ENCODE data around the gene CRB3.

- TF ChIP-seq CTCF (IDR thresholded peaks at IDR 0.05; ENCODE audit: insufficient read depth, low read length, poor library complexity, severe bottlenecking): no peak
- no peak for TF ChIP-seq EZH2phosphoT487 (conservative IDR thresholded peaks at IDR 0.05; ENCODE audit: low read length)
Measured at GRCh38 chr19:6514926-6515544, 51.0 kb downstream of the CRB3 start.
